HepG2 (cell line): ENCODE data around the gene PROS1. TPM values are rescaled to one million over a fixed set of nuclear protein-coding genes. Genes with fewer than 3 reads are reported as not detected.
A peak's percentile ranks its signal among the peaks of the same experiment; 100 is the strongest.
"Not testable (repeated sequence)": the region's sequence is repeated elsewhere in the genome, so short reads cannot be mapped to it uniquely, and the experiment has no call there.

ENCODE experiments used
- ATAC-seq: fragments of 200-7000 bp; cut with Tn5 transposase; 3 replicates; pipeline ENCODE4 v1.9.1; 2020; ENCODE audit warnings: mild to moderate bottlenecking, moderate library complexity
- BruUV-seq: library from RNA; stranded (reverse); fragments of 400-500 nt; replicated peaks from 2 replicates; lab custom pipeline; 2021; lab: Mats Ljungman, UMichigan
- CTCF ChIA-PET: fragments of 300-600 bp; formaldehyde crosslinking; extraction: SDS; loops from one replicate; lab custom pipeline; 2021; ENCODE audit warnings: low total read pairs, inconsistent platforms, low intra/inter-chr PET ratio; lab: Yijun Ruan, JAX
- POLR2A ChIA-PET: fragments of 350-600 bp; sonication (Branson Sonifier 250); formaldehyde crosslinking; loops from one replicate; lab custom pipeline; 2020; ENCODE audit warnings: antibody characterized with exemption, inconsistent platforms; lab: Yijun Ruan, JAX
- DNase-seq: peaks from one replicate; pipeline ENCODE4 v3.0.0-alpha.2; 2015; ENCODE audit warnings: low spot score
- FAIRE-seq: peaks from 3 replicates; lab custom pipeline; 2011; peaks lifted over from hg19 to GRCh38; lab: Jason Lieb, UNC
- H2AFZ ChIP-seq: one replicate; pipeline ENCODE4 v1.6.1; 2011; ENCODE audit warnings: low read length, inconsistent platforms
- H3K27ac ChIP-seq: fragments of 300-600 bp; 3 replicates; pipeline ENCODE4 v1.8.0; 2011; ENCODE audit warnings: mixed run types, mild to moderate bottlenecking, mixed read lengths, low read length, inconsistent platforms; ENCODE audit not compliant: insufficient read depth; ENCODE audit errors: extremely low read length
- H3K27me3 ChIP-seq, 2 experiments: fragments of 200-600 bp in 1 of 2; 2 replicates in 1 of 2; 3 replicates in 1 of 2; pipeline versions ENCODE4 v1.6.0 to v1.8.0; 2011; ENCODE audit warnings: low read length in 2 of 2, mild to moderate bottlenecking in 2 of 2, moderate library complexity in 2 of 2, inconsistent platforms in 1 of 2; ENCODE audit not compliant: insufficient read depth in 2 of 2, control insufficient read depth in 1 of 2
- H3K36me3 ChIP-seq, 2 experiments: fragments of 200-600 bp in 1 of 2; replicated peaks in 1 of 2; 2 replicates in 1 of 2; 3 replicates in 1 of 2; pipeline versions ENCODE4 v1.5.1 to v1.8.0; 2011; ENCODE audit warnings: low read length in 2 of 2, inconsistent platforms in 1 of 2; ENCODE audit not compliant: insufficient read depth in 2 of 2, control insufficient read depth in 1 of 2
- H3K4me1 ChIP-seq: 2 replicates; pipeline ENCODE4 v1.5.1; 2012; ENCODE audit warnings: low read length, inconsistent platforms; ENCODE audit not compliant: insufficient read depth
- H3K4me2 ChIP-seq: 2 replicates; pipeline ENCODE4 v1.6.0; 2011; ENCODE audit warnings: low read depth, low read length, inconsistent platforms
- H3K4me3 ChIP-seq, 3 experiments: fragments of 200-600 bp in 1 of 3; sonication (generic), shearing (Covaris generic) in 1 of 3; replicated peaks in 1 of 3; 2 replicates each; pipeline ENCODE4 v1.5.1; 2011 to 2016; ENCODE audit warnings: low read length in 3 of 3, inconsistent platforms in 2 of 3, low read depth in 2 of 3, mild to moderate bottlenecking in 2 of 3, control low read depth in 1 of 3, mixed read lengths in 1 of 3; ENCODE audit not compliant: insufficient read depth in 1 of 3
- H3K79me2 ChIP-seq: one replicate; pipeline ENCODE4 v1.6.1; 2011; ENCODE audit warnings: low read length, inconsistent platforms; ENCODE audit not compliant: insufficient read depth
- H3K9ac ChIP-seq: 2 replicates; pipeline ENCODE4 v1.6.0; 2011; ENCODE audit warnings: mild to moderate bottlenecking, low read depth, low read length, inconsistent platforms; ENCODE audit not compliant: insufficient read depth
- H3K9me3 ChIP-seq: 2 replicates; pipeline ENCODE4 v1.5.1; 2012; ENCODE audit warnings: mild to moderate bottlenecking, low read length
- H4K20me1 ChIP-seq: 2 replicates; pipeline ENCODE4 v1.6.0; 2011; ENCODE audit warnings: inconsistent platforms, mild to moderate bottlenecking, low read length, moderate library complexity; ENCODE audit not compliant: insufficient read depth
- CAMTA2 ChIP-seq: sonication (generic); formaldehyde crosslinking; IDR thresholded peaks from 2 replicates; pipeline ENCODE4 v1.4.0; 2020; ENCODE audit warnings: mild to moderate bottlenecking, missing genetic modification reagents, borderline replicate concordance
- FIP1L1 ChIP-seq: fragments of 200-400 bp; formaldehyde crosslinking; IDR thresholded peaks from 2 replicates; pipeline ENCODE4 v1.6.1; 2018; ENCODE audit warnings: low read depth, mild to moderate bottlenecking, low read length, moderate library complexity, borderline replicate concordance; ENCODE audit not compliant: insufficient read depth
- SETDB1 ChIP-seq: sonication (generic); formaldehyde crosslinking; IDR thresholded peaks from 2 replicates; pipeline ENCODE4 v1.5.1; 2020; ENCODE audit warnings: missing genetic modification reagents, mild to moderate bottlenecking, borderline replicate concordance
- TBX3 ChIP-seq: fragments of 450-650 bp; IDR thresholded peaks from 2 replicates; pipeline ENCODE4 v1.6.1; 2017; ENCODE audit warnings: antibody characterized with exemption, mild to moderate bottlenecking, inconsistent platforms, borderline replicate concordance
- ZNF101 ChIP-seq: sonication (generic); formaldehyde crosslinking; IDR thresholded peaks from 2 replicates; pipeline ENCODE4 v1.4.0; 2020; ENCODE audit warnings: mild to moderate bottlenecking, low read depth, missing genetic modification reagents, borderline replicate concordance
- ZNF205 ChIP-seq: IDR thresholded peaks from 2 replicates; pipeline ENCODE4 v1.6.1; 2018; ENCODE audit warnings: missing biosample characterization, missing genetic modification reagents
- WGBS: methylation state at CpG from one replicate; pipeline ENCODE4 v1.1.6; 2017; ENCODE audit warnings: low lambda C conversion rate; 5-methylcytosine and 5-hydroxymethylcytosine counted together
- in situ Hi-C: cut with HindIII; loops from 2 replicates; pipeline ENCODE4 v1.10.0; 2017; ENCODE audit warnings: low pct_unique_long_range_greater_than_20kb; ENCODE audit not compliant: extremely low pct_ligation_motif_present
- intact Hi-C: fragments of 100-400 bp; cut with micrococcal nuclease; formaldehyde crosslinking; loops from one replicate; pipeline ENCODE4 v1.10.0; 2022; ENCODE audit not compliant: unreplicated experiment
- polyA plus RNA-seq, 8 experiments: library from polyadenylated mRNA; depleted of rRNA in 3 of 8; stranded (reverse) in 7 of 8; unstranded in 1 of 8; fragments of >200 nt; fragmentation: Illumina TruSeq in 4 of 8; extraction: Trizol in 4 of 8; gene quantifications; 2 replicates each; pipeline versions ENCODE4 v1.2.1 to v1.2.3, GENCODE V29; 2011 to 2016; ENCODE audit warnings: low read depth in 4 of 8, missing spikeins in 1 of 8, mixed read lengths in 1 of 8; ENCODE audit not compliant: insufficient read depth in 1 of 8
- total RNA-seq, 5 experiments: library from RNA; depleted of rRNA; stranded (reverse); fragments of >200 nt; fragmentation: Illumina TruSeq; extraction: Trizol; gene quantifications; 2 replicates each; pipeline ENCODE4 v1.2.3, GENCODE V29; 2016; ENCODE audit warnings: low read depth in 1 of 5

The PROS1 gene
- total and polyA plus RNA-seq, 2 of the 13 experiments (the other 11 are each of a cell fraction or from before 2014, with no cell fraction given), result 63.8 to 76.8 TPM

DNA sequence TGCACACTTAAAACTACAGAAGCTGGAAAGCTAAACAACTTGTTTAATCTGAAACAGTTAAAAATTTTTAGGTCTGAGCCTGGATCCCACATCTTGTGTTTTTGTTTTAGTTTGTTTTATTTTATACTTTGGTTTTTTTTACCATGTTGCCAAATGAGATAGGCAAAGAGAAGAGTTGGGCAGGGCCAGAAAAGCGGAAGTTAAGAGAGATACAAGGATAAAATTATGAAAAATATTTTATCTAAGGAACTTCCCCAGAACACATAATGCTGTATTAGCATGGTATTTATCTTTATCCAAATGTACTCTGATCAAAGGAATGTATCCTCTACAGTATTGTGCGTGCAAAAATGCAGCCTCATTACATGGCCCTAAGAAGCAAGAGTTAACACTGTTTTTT, 50.7 kb downstream of the PROS1 start:
- Histone ChIP-seq H3K79me2 (no peaks in the 10 kb centered on the region), H3K36me3 (peaks cover 0 to 5% of the 10 kb centered on the region in 2 experiments; a peak in 1 of 5 replicates), H3K27ac (no peak overlapping the region), H3K4me3 (no peak overlapping the region), H2AFZ (no peak overlapping the region), H3K4me2 (no peak overlapping the region), H3K27me3 (no peaks in the 10 kb centered on the region), H4K20me1 (no peaks in the 10 kb centered on the region), H3K4me1 (no peaks in the 10 kb centered on the region), H3K9ac (no peak overlapping the region), H3K9me3 (no peaks in the 10 kb centered on the region)
- in situ Hi-C loops (no loop called here), intact Hi-C loops (loop anchor here (5.0 kb wide), 1 partner anchor 49 kb away; the partner anchor contains the start of gene PROS1)
- ATAC-seq, result no peak
- DNase-seq, result no peak
- POLR2A ChIA-PET, result no interaction called here
- FAIRE-seq, result no peak
- TF ChIP-seq ZNF205 (CRISPR knock-in tag), result no peak
- TF ChIP-seq SETDB1 (CRISPR knock-in tag), result no peak
- TF ChIP-seq TBX3, result no peak
- no peak for TF ChIP-seq FIP1L1
- TF ChIP-seq ZNF101 (CRISPR knock-in tag), result no peak
- TF ChIP-seq CAMTA2 (CRISPR knock-in tag), result no peak
- no TSS peak for BruUV-seq
- CTCF ChIA-PET, result no interaction called here
- 91% methylated on average over 2 of the region's 2 CpGs for WGBS

DNA sequence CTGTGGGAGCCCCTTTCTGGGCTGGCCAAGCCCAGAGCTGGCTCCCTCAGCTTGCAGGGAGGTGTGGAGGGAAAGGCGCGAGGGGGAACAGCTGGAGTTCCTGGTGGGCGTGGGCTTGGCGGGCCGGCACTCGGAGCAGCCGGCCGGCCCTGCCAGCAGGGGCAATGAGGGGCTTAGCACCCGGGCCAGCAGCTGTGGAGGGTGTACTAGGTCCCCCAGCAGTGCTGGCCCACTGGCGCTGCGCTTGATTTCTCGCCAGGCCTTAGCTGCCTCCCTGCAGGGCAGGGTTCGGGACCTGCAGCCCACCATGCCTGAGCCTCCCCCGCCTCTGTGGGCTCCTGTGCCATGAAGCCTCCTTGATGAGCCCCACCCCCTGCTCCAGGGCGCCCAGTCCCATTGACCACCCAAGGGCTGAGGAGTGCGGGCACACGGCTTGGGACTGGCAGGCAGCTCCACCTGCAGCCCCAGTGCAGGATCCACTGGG, 56.1 kb downstream of the PROS1 start:
- H3K27me3 ChIP-seq, H3K36me3 ChIP-seq, DNase-seq, FAIRE-seq, BruUV-seq, H3K4me2 ChIP-seq, CTCF ChIA-PET, H3K9ac ChIP-seq, H2AFZ ChIP-seq, intact Hi-C loops, in situ Hi-C loops, H3K4me1 ChIP-seq, ATAC-seq, H3K9me3 ChIP-seq, H3K27ac ChIP-seq, H3K4me3 ChIP-seq, POLR2A ChIA-PET, H4K20me1 ChIP-seq, H3K79me2 ChIP-seq: not testable (repeated sequence)
- WGBS, result 99% methylated on average over 15 of the region's 17 CpGs

DNA sequence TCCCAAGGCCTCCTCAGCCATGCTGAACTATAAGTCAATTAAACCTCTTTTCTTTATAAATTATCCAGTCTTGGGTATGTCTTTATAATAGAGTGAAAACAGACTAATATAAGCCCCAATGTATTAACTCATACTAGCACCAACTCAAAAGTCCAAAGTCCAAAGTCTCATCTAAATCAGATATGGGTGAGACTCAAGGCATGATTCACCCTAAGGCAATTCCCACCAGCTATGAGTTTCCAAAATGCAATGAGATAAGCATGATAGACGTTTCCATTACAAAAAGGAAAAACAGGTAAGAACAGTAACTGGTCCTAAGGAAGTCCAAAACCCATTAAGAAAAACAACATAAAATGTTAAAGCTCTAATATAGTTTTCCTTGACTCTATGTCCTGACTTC, 60.1 kb downstream of the PROS1 start:
- H3K36me3 ChIP-seq, H3K79me2 ChIP-seq, H3K27me3 ChIP-seq, in situ Hi-C loops, intact Hi-C loops, CTCF ChIA-PET, H3K4me2 ChIP-seq, H3K4me1 ChIP-seq, H3K9ac ChIP-seq, H3K4me3 ChIP-seq, H2AFZ ChIP-seq, H4K20me1 ChIP-seq, FAIRE-seq, ATAC-seq, POLR2A ChIA-PET, H3K27ac ChIP-seq, H3K9me3 ChIP-seq, BruUV-seq: not testable (repeated sequence)
- DNase-seq, result peak; percentile 9
- WGBS, result 64% methylated on average over 1 of the region's 1 CpG
